CD4-positive, alpha-beta memory T cell (primary cell): ENCODE measurements around the gene GAGE12C. TPM values are rescaled to one million over a fixed set of nuclear protein-coding genes. Genes with fewer than 3 reads are reported as not detected.

Source experiments
- polyA plus RNA-seq, 2 donors: library from polyadenylated mRNA; unstranded; fragments of 300-500 nt; fragmentation: Illumina TruSeq; gene quantifications; one replicate each; pipeline ENCODE4 v1.2.3, GENCODE V29; 2021
- total RNA-seq, 2 experiments: library from RNA; stranded (reverse); gene quantifications; one replicate each; pipeline ENCODE4 v1.2.3, GENCODE V29; 2021

Gene GAGE12C
- total and polyA plus RNA-seq, 4 experiments from 2014 or later, result not detected

Other genes with a start within 250 kb of the GAGE12C start
- gene GAGE10, start 228.5 kb upstream of the GAGE12C start, total RNA-seq, result not detected
- not detected for gene GAGE10, start 228.5 kb upstream of the GAGE12C start, polyA plus RNA-seq
- not detected for gene GAGE12J, start 210.1 kb upstream of the GAGE12C start, total RNA-seq
- gene GAGE12J, start 210.1 kb upstream of the GAGE12C start, polyA plus RNA-seq, result not detected
- not detected for gene GAGE13, start 200.6 kb upstream of the GAGE12C start, total RNA-seq
- gene GAGE13, start 200.6 kb upstream of the GAGE12C start, polyA plus RNA-seq, result not detected
- not detected for gene GAGE12D, start 9.6 kb downstream of the GAGE12C start, total RNA-seq
- gene GAGE12D, start 9.6 kb downstream of the GAGE12C start, polyA plus RNA-seq, result not detected
- not detected for gene GAGE12E, start 19.1 kb downstream of the GAGE12C start, total RNA-seq
- not detected for gene GAGE12E, start 19.1 kb downstream of the GAGE12C start, polyA plus RNA-seq
- gene GAGE12F, start 28.7 kb downstream of the GAGE12C start, total RNA-seq, result not detected
- not detected for gene GAGE12F, start 28.7 kb downstream of the GAGE12C start, polyA plus RNA-seq
- not detected for gene GAGE12G, start 38.2 kb downstream of the GAGE12C start, total RNA-seq
- not detected for gene GAGE12G, start 38.2 kb downstream of the GAGE12C start, polyA plus RNA-seq
- gene GAGE12H, start 47.8 kb downstream of the GAGE12C start, total RNA-seq, result not detected
- not detected for gene GAGE12H, start 47.8 kb downstream of the GAGE12C start, polyA plus RNA-seq
- not detected for gene GAGE2A, start 57.3 kb downstream of the GAGE12C start, total RNA-seq
- gene GAGE2A, start 57.3 kb downstream of the GAGE12C start, polyA plus RNA-seq, result not detected
- gene GAGE1, start 66.8 kb downstream of the GAGE12C start, total RNA-seq, result not detected
- gene GAGE1, start 66.8 kb downstream of the GAGE12C start, polyA plus RNA-seq, result not detected
- not detected for gene PAGE1, start 163.8 kb downstream of the GAGE12C start, total RNA-seq
- not detected for gene PAGE1, start 163.8 kb downstream of the GAGE12C start, polyA plus RNA-seq